Neural cell (in vitro differentiated cells): ENCODE data around the gene HRAS.

Experiments used
- MXI1 ChIP-seq: fragments of 450-650 bp; conservative IDR thresholded peaks from 2 replicates; pipeline ENCODE4 v1.6.1; 2014; ENCODE audit warnings: antibody characterized with exemption, mild to moderate bottlenecking; ENCODE audit not compliant: poor library complexity, severe bottlenecking
- POLR2AphosphoS5 ChIP-seq: IDR thresholded peaks from 2 replicates; pipeline ENCODE4 v1.6.1; 2012
- RAD21 ChIP-seq: fragments of 450-650 bp; conservative IDR thresholded peaks from 2 replicates; pipeline ENCODE4 v1.6.1; 2014; ENCODE audit warnings: antibody characterized with exemption, mild to moderate bottlenecking, moderate library complexity
- TAF1 ChIP-seq: IDR thresholded peaks from 2 replicates; pipeline ENCODE4 v1.6.1; 2012; ENCODE audit warnings: low read depth
- TF ChIP-seq, protein P1 (sequence below): IDR thresholded peaks from 2 replicates; pipeline ENCODE4 v1.6.1; 2012; ENCODE audit warnings: borderline replicate concordance
- TF ChIP-seq, protein P2 (sequence below): fragments of 450-650 bp; IDR thresholded peaks from 2 replicates; pipeline ENCODE4 v1.5.1; 2014; ENCODE audit warnings: antibody characterized with exemption, mild to moderate bottlenecking, moderate library complexity; ENCODE audit not compliant: poor library complexity, severe bottlenecking

DNA sequence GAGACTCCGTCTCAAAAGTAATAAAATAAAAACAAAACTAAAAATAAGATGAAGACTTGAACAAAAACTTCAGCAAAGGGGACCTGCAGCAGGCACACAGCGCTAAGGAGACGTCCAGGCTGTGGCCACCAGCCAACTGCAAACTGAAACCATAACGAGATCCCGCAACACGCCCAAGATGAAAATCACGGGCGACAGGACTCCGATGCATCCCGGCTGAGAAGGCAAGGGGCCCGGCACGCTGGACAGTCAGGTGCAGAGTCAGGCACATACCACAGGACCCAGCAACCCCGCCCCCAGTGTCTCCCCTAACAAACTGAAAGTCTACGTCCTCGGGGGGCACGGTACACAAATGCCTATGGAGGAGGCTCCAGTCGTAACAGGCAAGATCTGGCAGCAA, 9.2 kb downstream of the HRAS start:
- TF ChIP-seq, protein P1, sequence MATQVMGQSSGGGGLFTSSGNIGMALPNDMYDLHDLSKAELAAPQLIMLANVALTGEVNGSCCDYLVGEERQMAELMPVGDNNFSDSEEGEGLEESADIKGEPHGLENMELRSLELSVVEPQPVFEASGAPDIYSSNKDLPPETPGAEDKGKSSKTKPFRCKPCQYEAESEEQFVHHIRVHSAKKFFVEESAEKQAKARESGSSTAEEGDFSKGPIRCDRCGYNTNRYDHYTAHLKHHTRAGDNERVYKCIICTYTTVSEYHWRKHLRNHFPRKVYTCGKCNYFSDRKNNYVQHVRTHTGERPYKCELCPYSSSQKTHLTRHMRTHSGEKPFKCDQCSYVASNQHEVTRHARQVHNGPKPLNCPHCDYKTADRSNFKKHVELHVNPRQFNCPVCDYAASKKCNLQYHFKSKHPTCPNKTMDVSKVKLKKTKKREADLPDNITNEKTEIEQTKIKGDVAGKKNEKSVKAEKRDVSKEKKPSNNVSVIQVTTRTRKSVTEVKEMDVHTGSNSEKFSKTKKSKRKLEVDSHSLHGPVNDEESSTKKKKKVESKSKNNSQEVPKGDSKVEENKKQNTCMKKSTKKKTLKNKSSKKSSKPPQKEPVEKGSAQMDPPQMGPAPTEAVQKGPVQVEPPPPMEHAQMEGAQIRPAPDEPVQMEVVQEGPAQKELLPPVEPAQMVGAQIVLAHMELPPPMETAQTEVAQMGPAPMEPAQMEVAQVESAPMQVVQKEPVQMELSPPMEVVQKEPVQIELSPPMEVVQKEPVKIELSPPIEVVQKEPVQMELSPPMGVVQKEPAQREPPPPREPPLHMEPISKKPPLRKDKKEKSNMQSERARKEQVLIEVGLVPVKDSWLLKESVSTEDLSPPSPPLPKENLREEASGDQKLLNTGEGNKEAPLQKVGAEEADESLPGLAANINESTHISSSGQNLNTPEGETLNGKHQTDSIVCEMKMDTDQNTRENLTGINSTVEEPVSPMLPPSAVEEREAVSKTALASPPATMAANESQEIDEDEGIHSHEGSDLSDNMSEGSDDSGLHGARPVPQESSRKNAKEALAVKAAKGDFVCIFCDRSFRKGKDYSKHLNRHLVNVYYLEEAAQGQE: no peak
- TF ChIP-seq, protein P2, sequence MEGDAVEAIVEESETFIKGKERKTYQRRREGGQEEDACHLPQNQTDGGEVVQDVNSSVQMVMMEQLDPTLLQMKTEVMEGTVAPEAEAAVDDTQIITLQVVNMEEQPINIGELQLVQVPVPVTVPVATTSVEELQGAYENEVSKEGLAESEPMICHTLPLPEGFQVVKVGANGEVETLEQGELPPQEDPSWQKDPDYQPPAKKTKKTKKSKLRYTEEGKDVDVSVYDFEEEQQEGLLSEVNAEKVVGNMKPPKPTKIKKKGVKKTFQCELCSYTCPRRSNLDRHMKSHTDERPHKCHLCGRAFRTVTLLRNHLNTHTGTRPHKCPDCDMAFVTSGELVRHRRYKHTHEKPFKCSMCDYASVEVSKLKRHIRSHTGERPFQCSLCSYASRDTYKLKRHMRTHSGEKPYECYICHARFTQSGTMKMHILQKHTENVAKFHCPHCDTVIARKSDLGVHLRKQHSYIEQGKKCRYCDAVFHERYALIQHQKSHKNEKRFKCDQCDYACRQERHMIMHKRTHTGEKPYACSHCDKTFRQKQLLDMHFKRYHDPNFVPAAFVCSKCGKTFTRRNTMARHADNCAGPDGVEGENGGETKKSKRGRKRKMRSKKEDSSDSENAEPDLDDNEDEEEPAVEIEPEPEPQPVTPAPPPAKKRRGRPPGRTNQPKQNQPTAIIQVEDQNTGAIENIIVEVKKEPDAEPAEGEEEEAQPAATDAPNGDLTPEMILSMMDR: no peak
- TF ChIP-seq TAF1 (no peak), MXI1 (no peak), POLR2AphosphoS5 (no peak), RAD21 (no peak)
